Fibroblast of the aortic adventitia (primary cell): ENCODE results near the gene VPS35L. TPM values are rescaled to one million over a fixed set of nuclear protein-coding genes. Genes with fewer than 3 reads are reported as not detected.

Experiments
- DNase-seq: peaks from one replicate; pipeline ENCODE4 v3.0.0-alpha.2; 2010; ENCODE audit warnings: low read depth
- H3K4me3 ChIP-seq: 2 replicates; pipeline ENCODE4 v1.5.1; 2011; ENCODE audit warnings: low read depth, mild to moderate bottlenecking, control low read depth, low read length, moderate library complexity
- total RNA-seq: library from RNA; depleted of rRNA; stranded (reverse); fragments of >200 nt; gene quantifications from 2 replicates; pipeline ENCODE4 v1.2.3, GENCODE V29; 2012; ENCODE audit warnings: low replicate concordance
- TF ChIP-seq, protein P1 (sequence below): IDR thresholded peaks from 2 replicates; pipeline ENCODE4 v1.5.1; 2011; ENCODE audit warnings: mild to moderate bottlenecking, low read length, control low read depth, inconsistent platforms; ENCODE audit not compliant: insufficient read depth

VPS35L gene
- total RNA-seq, 1 donor: 67.7 TPM

DNA sequence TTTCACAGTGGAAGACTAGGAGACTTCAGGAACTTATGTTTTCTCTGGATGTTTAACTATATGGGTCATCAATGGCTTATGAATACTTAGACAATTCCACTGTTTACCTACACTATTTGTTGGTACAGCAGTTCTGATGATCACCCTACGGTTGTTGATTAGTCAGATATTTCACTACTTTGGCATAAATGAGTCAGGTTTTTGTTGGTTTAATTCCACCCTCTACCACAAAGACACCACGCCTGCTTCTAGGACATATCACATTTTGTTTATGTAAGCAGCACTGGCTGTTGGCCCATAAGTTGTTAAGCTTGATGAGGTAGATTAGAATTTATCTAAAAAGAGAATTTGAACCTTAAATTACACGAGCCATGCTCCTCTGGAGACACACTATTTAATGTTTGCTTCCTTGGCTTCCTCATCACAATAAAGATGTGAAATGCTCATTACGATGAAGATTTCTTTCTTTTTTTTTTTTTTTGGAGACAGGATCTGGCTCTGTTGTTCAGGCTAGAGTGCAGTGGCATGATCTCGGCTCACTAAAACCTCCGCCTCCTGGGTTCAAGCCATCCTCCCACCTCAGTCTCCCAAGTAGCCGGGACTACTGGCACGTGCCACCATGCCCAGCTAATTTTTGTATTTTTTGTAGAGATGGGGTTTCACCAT, 37.9 kb upstream of the VPS35L start:
- no peak overlapping the region for H3K4me3 ChIP-seq
- DNase-seq: peak; percentile 22
- TF ChIP-seq, protein P1, sequence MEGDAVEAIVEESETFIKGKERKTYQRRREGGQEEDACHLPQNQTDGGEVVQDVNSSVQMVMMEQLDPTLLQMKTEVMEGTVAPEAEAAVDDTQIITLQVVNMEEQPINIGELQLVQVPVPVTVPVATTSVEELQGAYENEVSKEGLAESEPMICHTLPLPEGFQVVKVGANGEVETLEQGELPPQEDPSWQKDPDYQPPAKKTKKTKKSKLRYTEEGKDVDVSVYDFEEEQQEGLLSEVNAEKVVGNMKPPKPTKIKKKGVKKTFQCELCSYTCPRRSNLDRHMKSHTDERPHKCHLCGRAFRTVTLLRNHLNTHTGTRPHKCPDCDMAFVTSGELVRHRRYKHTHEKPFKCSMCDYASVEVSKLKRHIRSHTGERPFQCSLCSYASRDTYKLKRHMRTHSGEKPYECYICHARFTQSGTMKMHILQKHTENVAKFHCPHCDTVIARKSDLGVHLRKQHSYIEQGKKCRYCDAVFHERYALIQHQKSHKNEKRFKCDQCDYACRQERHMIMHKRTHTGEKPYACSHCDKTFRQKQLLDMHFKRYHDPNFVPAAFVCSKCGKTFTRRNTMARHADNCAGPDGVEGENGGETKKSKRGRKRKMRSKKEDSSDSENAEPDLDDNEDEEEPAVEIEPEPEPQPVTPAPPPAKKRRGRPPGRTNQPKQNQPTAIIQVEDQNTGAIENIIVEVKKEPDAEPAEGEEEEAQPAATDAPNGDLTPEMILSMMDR: no peak

GRCh38 chr16:19518388-19518787, 37.1 kb upstream of the VPS35L start:
- no peak for DNase-seq

GRCh38 chr16:19520861-19521331, 34.6 kb upstream of the VPS35L start:
- DNase-seq: peak; percentile 43
- TF ChIP-seq, protein P1: no peak
- peak overlapping the region; percentile 95 for H3K4me3 ChIP-seq

More at GRCh38 chr16:19518388-19518787, 37.1 kb upstream of the VPS35L start:
- no peak overlapping the region for H3K4me3 ChIP-seq
- TF ChIP-seq, protein P1: no peak

GRCh38 chr16:19521471-19522396, 33.8 kb upstream of the VPS35L start, which contains the start of gene GDE1:
TSS of gene GDE1 (minus strand) at chr16:19522098. CDS start at chr16:19521964, 134 bp downstream.
- H3K4me3 ChIP-seq: peak within 1 kb of the TSS; percentile 95
- peak; percentile 83 for DNase-seq
- TF ChIP-seq, protein P1: peak; percentile 46

DNA sequence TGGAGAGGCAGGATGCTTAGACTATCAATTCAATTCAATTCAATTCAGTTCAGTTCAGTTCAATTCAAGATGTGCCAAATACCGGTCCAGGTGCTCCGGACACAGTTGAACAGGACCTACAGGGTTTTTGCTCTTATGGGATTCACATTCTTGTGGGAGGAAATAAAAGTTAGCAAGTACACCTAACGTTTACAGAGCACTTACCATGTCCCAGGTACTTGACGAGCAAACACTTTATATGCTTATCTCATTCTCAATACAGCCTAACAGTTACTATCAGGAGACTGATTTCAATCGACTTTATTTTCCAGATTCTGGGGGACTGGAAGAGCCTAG, 33.1 kb upstream of the VPS35L start:
- DNase-seq: no peak

GRCh38 chr16:19522760-19523159, 32.7 kb upstream of the VPS35L start:
- TF ChIP-seq, protein P1: no peak
- no peak for DNase-seq
- H3K4me3 ChIP-seq: no peak overlapping the region

More for the DNA sequence above, 33.1 kb upstream of the VPS35L start:
- H3K4me3 ChIP-seq: no peak overlapping the region
- TF ChIP-seq, protein P1: no peak
